HCT116 (cell line): ENCODE data around the gene ADIG. TPM values are rescaled to one million over a fixed set of nuclear protein-coding genes. Genes with fewer than 3 reads are reported as not detected.

ENCODE experiments used
- ATAC-seq: fragments of 200-7000 bp; cut with Tn5 transposase; 2 replicates; pipeline ENCODE4 v1.9.1; 2020; ENCODE audit warnings: mild to moderate bottlenecking, moderate library complexity
- BruUV-seq: library from RNA; stranded (reverse); fragments of 400-500 nt; replicated peaks from 2 replicates; lab custom pipeline; 2021; lab: Mats Ljungman, UMichigan
- CTCF ChIA-PET: fragments of 300-600 bp; sonication (Branson Sonifier 250); formaldehyde crosslinking; loops from one replicate; lab custom pipeline; 2021; ENCODE audit warnings: antibody characterized with exemption; lab: Charles Lee
- POLR2A ChIA-PET: fragments of 300-600, 350-600 bp; sonication (Branson Sonifier 250); formaldehyde crosslinking; loops from one replicate; lab custom pipeline; 2021; ENCODE audit warnings: antibody characterized with exemption; lab: Charles Lee
- RAD21 ChIA-PET, 2 experiments: fragments of 300-600 bp; sonication (Branson Sonifier 250); formaldehyde crosslinking; loops; one replicate each; lab custom pipeline; 2023; ENCODE audit warnings: low total read pairs in 2 of 2; ENCODE audit not compliant: uncharacterized antibody in 2 of 2, unreplicated experiment in 2 of 2, low non-redundant PET in 1 of 2; lab: Charles Lee
- DNase-seq: peaks from one replicate; pipeline ENCODE4 v3.0.0-alpha.2; 2010; ENCODE audit warnings: low read depth, low spot score
- H2AFZ ChIP-seq: fragments of 200-600 bp; shearing (Covaris generic), sonication (generic); 2 replicates; pipeline ENCODE4 v1.6.1; 2017; ENCODE audit warnings: low read depth, mixed run types, mixed read lengths, antibody characterized with exemption, low read length; ENCODE audit not compliant: poor library complexity, severe bottlenecking
- H3K27ac ChIP-seq: 2 replicates; pipeline ENCODE4 v1.5.1; 2012; ENCODE audit warnings: low read depth, low read length
- H3K27me3 ChIP-seq: fragments of 200-600 bp; sonication (generic); 2 replicates; pipeline ENCODE4 v1.6.1; 2016; ENCODE audit warnings: mixed run types, low read length, mixed read lengths; ENCODE audit not compliant: insufficient read depth
- H3K36me3 ChIP-seq, 2 experiments: fragments of 200-500 bp in 1 of 2; fragments of 200-600 bp in 1 of 2; sonication (Bioruptor generic) in 1 of 2; sonication (generic) in 1 of 2; 2 replicates each; pipeline versions ENCODE4 v1.5.1 to v1.6.1; 2014 to 2016; ENCODE audit warnings: low read length in 2 of 2, inconsistent platforms in 1 of 2, mixed read lengths in 1 of 2, mixed run types in 1 of 2; ENCODE audit not compliant: insufficient read depth in 2 of 2, control insufficient read depth in 1 of 2
- H3K4me1 ChIP-seq, 2 experiments: fragments of 200-600 bp in 1 of 2; sonication (generic) in 1 of 2; 2 replicates each; pipeline versions ENCODE4 v1.5.1 to v1.6.1; 2012 to 2017; ENCODE audit warnings: low read length in 2 of 2, inconsistent platforms in 1 of 2, mild to moderate bottlenecking in 1 of 2, mixed read lengths in 1 of 2, mixed run types in 1 of 2, moderate library complexity in 1 of 2; ENCODE audit not compliant: insufficient read depth in 2 of 2, control insufficient read depth in 1 of 2
- H3K4me2 ChIP-seq: fragments of 200-600 bp; sonication (generic); 2 replicates; pipeline ENCODE4 v1.6.1; 2017; ENCODE audit warnings: mixed run types, low read length, mixed read lengths
- H3K4me3 ChIP-seq, 2 experiments: fragments of 200-600 bp in 1 of 2; sonication (generic) in 1 of 2; replicated peaks in 1 of 2; 2 replicates each; pipeline ENCODE4 v1.5.1; 2011 to 2016; ENCODE audit warnings: low read length in 2 of 2, control low read depth in 1 of 2, low read depth in 1 of 2, mild to moderate bottlenecking in 1 of 2, mixed read lengths in 1 of 2, mixed run types in 1 of 2
- H3K79me2 ChIP-seq: fragments of 200-600 bp; sonication (generic); 2 replicates; pipeline ENCODE4 v1.6.1; 2017; ENCODE audit warnings: mild to moderate bottlenecking, mixed run types, low read length, moderate library complexity, mixed read lengths; ENCODE audit not compliant: insufficient read depth
- H3K9ac ChIP-seq: fragments of 200-600 bp; sonication (generic); 2 replicates; pipeline ENCODE4 v1.6.1; 2016; ENCODE audit warnings: low read length, mixed read lengths
- H3K9me2 ChIP-seq: fragments of 200-600 bp; sonication (generic), shearing (Covaris generic); 2 replicates; pipeline ENCODE4 v1.6.1; 2017; ENCODE audit warnings: mixed run types, mild to moderate bottlenecking, moderate library complexity; ENCODE audit not compliant: insufficient read depth
- H3K9me3 ChIP-seq, 2 experiments: fragments of 200-500 bp in 1 of 2; fragments of 200-600 bp in 1 of 2; sonication (Bioruptor generic) in 1 of 2; sonication (generic) in 1 of 2; 2 replicates each; pipeline ENCODE4 v1.6.1; 2014 to 2017; ENCODE audit warnings: low read length in 2 of 2, mixed read lengths in 2 of 2, inconsistent platforms in 1 of 2, low read depth in 1 of 2, mild to moderate bottlenecking in 1 of 2, mixed run types in 1 of 2, moderate library complexity in 1 of 2; ENCODE audit not compliant: control insufficient read depth in 1 of 2, insufficient read depth in 1 of 2
- H4K20me1 ChIP-seq: fragments of 200-600 bp; sonication (generic), shearing (Covaris generic); 2 replicates; pipeline ENCODE4 v1.6.1; 2017; ENCODE audit warnings: mixed run types, mild to moderate bottlenecking, moderate library complexity; ENCODE audit not compliant: insufficient read depth
- ATF3 ChIP-seq: IDR thresholded peaks from 2 replicates; pipeline ENCODE4 v1.6.1; 2012
- CEBPB ChIP-seq: IDR thresholded peaks from 2 replicates; pipeline ENCODE4 v1.6.1; 2012; ENCODE audit warnings: low read depth
- EGR1 ChIP-seq: IDR thresholded peaks from 2 replicates; pipeline ENCODE4 v1.6.1; 2012; ENCODE audit warnings: low read depth
- ELF1 ChIP-seq: IDR thresholded peaks from 2 replicates; pipeline ENCODE4 v1.6.1; 2012; ENCODE audit warnings: low read depth, borderline replicate concordance
- FOSL1 ChIP-seq: IDR thresholded peaks from 2 replicates; pipeline ENCODE4 v1.6.1; 2012; ENCODE audit warnings: low read depth
- MAX ChIP-seq: IDR thresholded peaks from 2 replicates; pipeline ENCODE4 v1.6.1; 2012
- SIN3A ChIP-seq: IDR thresholded peaks from 2 replicates; pipeline ENCODE4 v1.6.1; 2012; ENCODE audit warnings: low read depth
- SP1 ChIP-seq: IDR thresholded peaks from 2 replicates; pipeline ENCODE4 v1.6.1; 2012; ENCODE audit warnings: low read depth
- TCF7L2 ChIP-seq: IDR thresholded peaks from 2 replicates; pipeline ENCODE4 v1.7.0; 2011; ENCODE audit warnings: borderline replicate concordance, inconsistent platforms; ENCODE audit not compliant: insufficient read depth, insufficient read length; ENCODE audit errors: extremely low read depth
- intact Hi-C: fragments of 100-400 bp; cut with micrococcal nuclease; formaldehyde crosslinking; loops from 2 replicates; pipeline ENCODE4 v1.10.0; 2022
- total RNA-seq: library from RNA; stranded (reverse); gene quantifications from one replicate; pipeline ENCODE4 v1.2.1, GENCODE V29; 2021; ENCODE audit not compliant: unreplicated experiment

ADIG gene
- total RNA-seq, 1 experiment from 2014 or later = not detected

GRCh38 chr20:38628580-38629470, 47.8 kb downstream of the ADIG start:
- ATAC-seq (no peak), DNase-seq (no peak)
- ChIA-PET CTCF (no interaction called here), RAD21 (no interaction called here), POLR2A (interaction anchor here (0.7 kb wide), 1 partner anchor 301 kb away, joined by 3 read pairs; no protein-coding TSS in a partner anchor)
- no peak overlapping the region for H3K9ac ChIP-seq
- H3K4me2 ChIP-seq = no peak overlapping the region
- TF ChIP-seq ELF1 (no peak), ATF3 (no peak)
- H3K4me3 ChIP-seq = no peak overlapping the region
- H3K27ac ChIP-seq = no peak overlapping the region
- H4K20me1 ChIP-seq = no peaks in the 10 kb centered on the region
- no peak overlapping the region for H2AFZ ChIP-seq
- no peaks in the 10 kb centered on the region for H3K27me3 ChIP-seq
- H3K79me2 ChIP-seq = no peaks in the 10 kb centered on the region
- no peaks in the 10 kb centered on the region for H3K9me2 ChIP-seq
- H3K4me1 ChIP-seq = peaks cover 0 to 8% of the 10 kb centered on the region in 2 experiments; a peak in 1 of 4 replicates
- intact Hi-C loops = no loop called here
- no peaks in the 10 kb centered on the region for H3K9me3 ChIP-seq
- BruUV-seq = no TSS peak
- H3K36me3 ChIP-seq = no peaks in the 10 kb centered on the region

GRCh38 chr20:38629979-38630378, 49.0 kb downstream of the ADIG start:
- no TSS peak for BruUV-seq

More at GRCh38 chr20:38629979-38630378, 49.0 kb downstream of the ADIG start:
- ATAC-seq (no peak), DNase-seq (no peak)
- Histone ChIP-seq H3K9me3 (no peaks in the 10 kb centered on the region), H2AFZ (no peak overlapping the region), H3K36me3 (no peaks in the 10 kb centered on the region), H3K4me2 (no peak overlapping the region), H3K9ac (no peak overlapping the region), H3K4me1 (peaks cover 0 to 8% of the 10 kb centered on the region in 2 experiments; a peak in 1 of 4 replicates), H4K20me1 (no peaks in the 10 kb centered on the region), H3K27me3 (no peaks in the 10 kb centered on the region), H3K79me2 (no peaks in the 10 kb centered on the region), H3K9me2 (no peaks in the 10 kb centered on the region), H3K27ac (no peak overlapping the region), H3K4me3 (no peak overlapping the region)
- POLR2A ChIA-PET = no interaction called here
- intact Hi-C loops = no loop called here
- RAD21 ChIA-PET = no interaction called here
- CTCF ChIA-PET = no interaction called here
- TF ChIP-seq ELF1 (no peak), SP1 (no peak), EGR1 (no peak), TCF7L2 (no peak), CEBPB (no peak), FOSL1 (no peak), SIN3A (no peak), MAX (no peak)
